SU-DHL-6 (cell line): ENCODE measurements around the gene SUPT4H1.

Experiments used
- H2AFZ ChIP-seq: fragments of 200-600 bp; sonication (generic); 2 replicates; pipeline ENCODE4 v1.6.1; 2014; ENCODE audit warnings: low read depth, mild to moderate bottlenecking, moderate library complexity, mixed read lengths, antibody characterized with exemption, low read length; ENCODE audit not compliant: severe bottlenecking
- H3F3A ChIP-seq: fragments of 200-600 bp; shearing (Covaris generic); 2 replicates; pipeline ENCODE4 v1.6.0; 2016; ENCODE audit warnings: antibody characterized with exemption, mild to moderate bottlenecking; ENCODE audit not compliant: insufficient read depth
- H3K27ac ChIP-seq: fragments of 200-600 bp; sonication (generic); 2 replicates; pipeline ENCODE4 v1.5.1; 2016; ENCODE audit warnings: low read depth, mild to moderate bottlenecking, low read length, moderate library complexity, mixed read lengths
- H3K27me3 ChIP-seq: fragments of 200-600 bp; sonication (generic), shearing (Covaris generic); 2 replicates; pipeline ENCODE4 v1.6.0; 2014; ENCODE audit warnings: mild to moderate bottlenecking, low read length
- H3K36me3 ChIP-seq: fragments of 200-600 bp; sonication (generic); 2 replicates; pipeline ENCODE4 v1.6.1; 2014; ENCODE audit warnings: mild to moderate bottlenecking, low read length, mixed read lengths
- H3K4me2 ChIP-seq: fragments of 300-600, 200-600 bp; shearing (Covaris generic), sonication (generic); 2 replicates; pipeline ENCODE4 v1.6.0; 2014; ENCODE audit warnings: low read length, low read depth, mild to moderate bottlenecking; ENCODE audit not compliant: poor library complexity, severe bottlenecking
- H3K4me3 ChIP-seq: fragments of 200-600 bp; sonication (generic); 2 replicates; pipeline ENCODE4 v1.5.1; 2014; ENCODE audit warnings: antibody characterized with exemption, low read length, mild to moderate bottlenecking, mixed read lengths; ENCODE audit not compliant: insufficient read depth, poor library complexity, severe bottlenecking
- H3K79me2 ChIP-seq: fragments of 200-600 bp; sonication (generic); 2 replicates; pipeline ENCODE4 v1.6.1; 2014; ENCODE audit warnings: mild to moderate bottlenecking, low read length, moderate library complexity; ENCODE audit not compliant: insufficient read depth
- H3K9ac ChIP-seq: fragments of 200-600 bp; sonication (generic); 2 replicates; pipeline ENCODE4 v1.7.0; 2014; ENCODE audit warnings: mild to moderate bottlenecking, low read length
- H3K9me2 ChIP-seq: fragments of 200-600 bp; sonication (generic); replicated peaks from 2 replicates; pipeline ENCODE4 v1.6.1; 2014; ENCODE audit warnings: low read length; ENCODE audit not compliant: insufficient read depth
- H3K9me3 ChIP-seq: fragments of 200-600 bp; sonication (generic); 2 replicates; pipeline ENCODE4 v1.6.1; 2014; ENCODE audit warnings: low read length, mixed read lengths; ENCODE audit not compliant: insufficient read depth
- H4K20me1 ChIP-seq: fragments of 200-600 bp; sonication (generic); 2 replicates; pipeline ENCODE4 v1.6.1; 2014; ENCODE audit warnings: low read depth, mild to moderate bottlenecking, antibody characterized with exemption, low read length, moderate library complexity, mixed read lengths
- EZH2phosphoT487 ChIP-seq: fragments of 200-600 bp; sonication (generic), shearing (Covaris generic); conservative IDR thresholded peaks from 2 replicates; pipeline ENCODE4 v1.6.1; 2018; ENCODE audit warnings: mild to moderate bottlenecking, antibody characterized with exemption, low read length, moderate library complexity, mixed read lengths
- TF ChIP-seq, protein P1 (sequence below): fragments of 200-600 bp; sonication (generic); IDR thresholded peaks from one replicate; pipeline ENCODE4 v1.5.1; 2017; ENCODE audit warnings: antibody characterized with exemption, mild to moderate bottlenecking, low read length, moderate library complexity; ENCODE audit not compliant: insufficient read depth, poor library complexity, severe bottlenecking

The SUPT4H1 gene

DNA sequence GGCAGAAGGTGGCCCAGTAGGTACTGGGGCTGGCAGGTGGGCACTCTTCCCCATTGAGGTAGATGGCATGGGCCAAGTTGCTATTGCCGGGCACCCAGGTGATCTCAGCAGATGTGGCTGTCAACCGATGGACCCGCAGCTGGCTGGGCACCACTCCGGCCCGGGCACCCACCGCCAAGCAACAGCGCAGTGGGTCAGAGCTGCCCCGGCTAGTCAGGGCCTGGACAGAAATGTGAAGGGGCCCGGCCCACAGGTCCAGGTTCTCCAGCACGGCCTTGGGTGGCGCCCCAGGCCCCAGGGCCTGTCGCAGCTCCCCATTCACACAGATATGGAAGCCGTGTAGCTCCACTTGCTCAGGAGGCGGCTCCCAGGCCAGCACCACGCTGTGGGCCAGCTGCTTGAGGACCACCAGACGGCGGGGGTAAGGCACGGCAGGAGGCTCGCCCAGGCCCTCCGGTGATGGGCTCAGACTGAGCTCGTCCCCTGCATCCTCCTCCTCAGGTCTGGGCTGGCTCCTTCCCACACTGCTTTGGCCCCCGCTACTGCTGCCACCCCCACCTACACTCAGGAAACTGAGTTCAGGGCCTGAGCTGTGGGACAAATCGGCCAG lies 39.9 kb downstream of the SUPT4H1 start:
- no peak for TF ChIP-seq EZH2phosphoT487
- TF ChIP-seq, protein P1, sequence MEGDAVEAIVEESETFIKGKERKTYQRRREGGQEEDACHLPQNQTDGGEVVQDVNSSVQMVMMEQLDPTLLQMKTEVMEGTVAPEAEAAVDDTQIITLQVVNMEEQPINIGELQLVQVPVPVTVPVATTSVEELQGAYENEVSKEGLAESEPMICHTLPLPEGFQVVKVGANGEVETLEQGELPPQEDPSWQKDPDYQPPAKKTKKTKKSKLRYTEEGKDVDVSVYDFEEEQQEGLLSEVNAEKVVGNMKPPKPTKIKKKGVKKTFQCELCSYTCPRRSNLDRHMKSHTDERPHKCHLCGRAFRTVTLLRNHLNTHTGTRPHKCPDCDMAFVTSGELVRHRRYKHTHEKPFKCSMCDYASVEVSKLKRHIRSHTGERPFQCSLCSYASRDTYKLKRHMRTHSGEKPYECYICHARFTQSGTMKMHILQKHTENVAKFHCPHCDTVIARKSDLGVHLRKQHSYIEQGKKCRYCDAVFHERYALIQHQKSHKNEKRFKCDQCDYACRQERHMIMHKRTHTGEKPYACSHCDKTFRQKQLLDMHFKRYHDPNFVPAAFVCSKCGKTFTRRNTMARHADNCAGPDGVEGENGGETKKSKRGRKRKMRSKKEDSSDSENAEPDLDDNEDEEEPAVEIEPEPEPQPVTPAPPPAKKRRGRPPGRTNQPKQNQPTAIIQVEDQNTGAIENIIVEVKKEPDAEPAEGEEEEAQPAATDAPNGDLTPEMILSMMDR, result no peak
- H3K27ac ChIP-seq, result no peak overlapping the region
- H3K4me3 ChIP-seq, result no peak overlapping the region
- H3K4me2 ChIP-seq, result no peak overlapping the region
- H3K27me3 ChIP-seq, result no peaks in the 10 kb centered on the region
- no peaks in the 10 kb centered on the region for H3F3A ChIP-seq
- H3K9me3 ChIP-seq, result no peaks in the 10 kb centered on the region
- no peaks in the 10 kb centered on the region for H3K9me2 ChIP-seq
- no peaks in the 10 kb centered on the region for H3K79me2 ChIP-seq
- no peak overlapping the region for H3K9ac ChIP-seq
- H3K36me3 ChIP-seq, result no peaks in the 10 kb centered on the region
- H2AFZ ChIP-seq, result no peak overlapping the region
- no peaks in the 10 kb centered on the region for H4K20me1 ChIP-seq

GRCh38 chr17:58311429-58311894 lies 40.5 kb downstream of the SUPT4H1 start:
- no peaks in the 10 kb centered on the region for H3K9me3 ChIP-seq
- no peaks in the 10 kb centered on the region for H3K9me2 ChIP-seq
- H3K9ac ChIP-seq, result no peak overlapping the region
- no peak overlapping the region for H2AFZ ChIP-seq
- H3K36me3 ChIP-seq, result no peaks in the 10 kb centered on the region
- no peak overlapping the region for H3K4me3 ChIP-seq
- no peak overlapping the region for H3K4me2 ChIP-seq
- H3F3A ChIP-seq, result no peaks in the 10 kb centered on the region
- TF ChIP-seq, protein P1, result no peak
- TF ChIP-seq EZH2phosphoT487, result no peak
- H4K20me1 ChIP-seq, result no peaks in the 10 kb centered on the region
- no peaks in the 10 kb centered on the region for H3K79me2 ChIP-seq
- no peaks in the 10 kb centered on the region for H3K27me3 ChIP-seq
- no peak overlapping the region for H3K27ac ChIP-seq

GRCh38 chr17:58310511-58311428 lies 41.2 kb downstream of the SUPT4H1 start:
- Histone ChIP-seq H3K27me3 (no peaks in the 10 kb centered on the region), H3K4me3 (no peak overlapping the region), H3K9me3 (no peaks in the 10 kb centered on the region), H2AFZ (no peak overlapping the region), H3K4me2 (no peak overlapping the region), H3K9ac (no peak overlapping the region), H3K27ac (no peak overlapping the region), H4K20me1 (no peaks in the 10 kb centered on the region), H3K36me3 (no peaks in the 10 kb centered on the region), H3F3A (no peaks in the 10 kb centered on the region), H3K9me2 (no peaks in the 10 kb centered on the region), H3K79me2 (no peaks in the 10 kb centered on the region)
- TF ChIP-seq EZH2phosphoT487, result no peak
- TF ChIP-seq, protein P1, result no peak
